Uterus (tissue), 2 donors: ENCODE measurements around the gene CASP2.

Source experiments
- CTCF ChIP-seq, 4 experiments: fragments of 200-600 bp in 2 of 4; fragments of 450-650 bp in 2 of 4; sonication (generic) in 2 of 4; IDR thresholded peaks; one replicate each; pipeline ENCODE4 v1.5.1; 2016 to 2019; ENCODE audit warnings: antibody characterized with exemption in 4 of 4, mild to moderate bottlenecking in 2 of 4, moderate library complexity in 1 of 4
- POLR2A ChIP-seq, 2 donors: fragments of 450-650 bp; IDR thresholded peaks; one replicate each; pipeline ENCODE4 v1.6.1; 2016; ENCODE audit warnings: antibody characterized with exemption in 2 of 2, mild to moderate bottlenecking in 1 of 2, moderate library complexity in 1 of 2

DNA sequence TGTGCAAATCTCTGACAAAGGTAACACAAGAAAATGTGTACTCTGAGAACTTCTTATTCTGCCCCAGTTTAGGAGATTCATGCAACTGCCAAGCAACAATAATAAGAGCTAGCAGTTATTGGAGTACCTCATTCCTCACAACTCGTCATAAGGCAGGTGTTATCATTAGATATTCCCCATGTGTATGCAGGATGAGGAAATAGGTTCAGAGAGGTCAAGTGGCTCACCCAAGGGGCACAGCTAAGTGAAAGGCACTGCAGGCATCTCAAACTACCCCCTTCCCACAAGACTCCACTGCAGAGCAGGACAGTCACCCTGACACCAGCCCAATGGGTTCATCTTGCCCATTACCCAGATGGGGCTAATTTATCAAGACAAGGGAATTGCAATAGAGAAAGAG, 26.2 kb upstream of the CASP2 start:
- no peak for TF ChIP-seq CTCF (IDR thresholded peaks at IDR 0.05)
- no peak for TF ChIP-seq POLR2A (IDR thresholded peaks at IDR 0.05)
